ENCODE results near the gene SH3GL1.

SH3GL1 gene, protein sequence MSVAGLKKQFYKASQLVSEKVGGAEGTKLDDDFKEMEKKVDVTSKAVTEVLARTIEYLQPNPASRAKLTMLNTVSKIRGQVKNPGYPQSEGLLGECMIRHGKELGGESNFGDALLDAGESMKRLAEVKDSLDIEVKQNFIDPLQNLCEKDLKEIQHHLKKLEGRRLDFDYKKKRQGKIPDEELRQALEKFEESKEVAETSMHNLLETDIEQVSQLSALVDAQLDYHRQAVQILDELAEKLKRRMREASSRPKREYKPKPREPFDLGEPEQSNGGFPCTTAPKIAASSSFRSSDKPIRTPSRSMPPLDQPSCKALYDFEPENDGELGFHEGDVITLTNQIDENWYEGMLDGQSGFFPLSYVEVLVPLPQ

DNA sequence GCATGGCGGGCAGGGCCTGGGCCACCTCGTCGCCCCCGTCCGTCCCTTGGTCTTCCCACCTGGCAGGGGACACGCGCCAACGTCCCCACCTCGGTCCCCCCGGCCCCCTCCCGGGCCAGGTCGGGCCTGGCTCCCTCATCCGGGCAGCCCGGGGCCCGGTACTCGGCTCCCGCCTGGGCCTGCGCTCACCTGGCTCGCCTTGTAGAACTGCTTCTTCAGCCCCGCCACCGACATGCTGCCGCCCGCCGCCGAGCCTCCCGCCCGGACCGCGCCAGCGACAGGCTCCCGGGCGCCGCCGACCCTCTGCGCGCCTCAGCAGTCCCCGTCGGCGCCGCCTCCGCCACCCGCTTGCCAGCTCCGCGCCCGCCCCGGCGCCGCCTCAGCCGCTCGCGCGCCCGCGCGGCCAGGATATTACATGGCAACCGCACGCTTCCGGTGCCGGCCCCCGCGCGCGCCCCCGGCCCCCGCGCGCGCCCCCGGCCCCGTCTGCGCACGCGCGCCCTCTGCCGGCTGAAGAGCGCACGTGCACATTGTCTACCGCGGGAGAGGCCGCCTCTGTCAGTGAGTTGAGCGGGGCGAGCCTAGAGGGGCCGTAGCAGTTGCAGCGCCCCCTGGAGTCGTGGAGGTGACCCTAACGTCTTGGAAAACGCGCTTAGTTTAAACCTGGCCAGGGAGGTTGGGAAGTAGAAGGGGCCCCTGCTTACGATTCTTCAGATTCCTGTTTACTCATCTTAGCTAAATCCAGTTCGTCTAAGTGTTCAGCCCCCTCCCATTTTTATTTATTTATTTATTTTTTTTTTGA lies at the start of gene SH3GL1:
Gene SH3GL1, minus strand, starts transcription at position 413 of the 802 bp plus-strand sequence. Its CDS starts 179 bp downstream, at position 234.
- TF ChIP-seq, protein P1, sequence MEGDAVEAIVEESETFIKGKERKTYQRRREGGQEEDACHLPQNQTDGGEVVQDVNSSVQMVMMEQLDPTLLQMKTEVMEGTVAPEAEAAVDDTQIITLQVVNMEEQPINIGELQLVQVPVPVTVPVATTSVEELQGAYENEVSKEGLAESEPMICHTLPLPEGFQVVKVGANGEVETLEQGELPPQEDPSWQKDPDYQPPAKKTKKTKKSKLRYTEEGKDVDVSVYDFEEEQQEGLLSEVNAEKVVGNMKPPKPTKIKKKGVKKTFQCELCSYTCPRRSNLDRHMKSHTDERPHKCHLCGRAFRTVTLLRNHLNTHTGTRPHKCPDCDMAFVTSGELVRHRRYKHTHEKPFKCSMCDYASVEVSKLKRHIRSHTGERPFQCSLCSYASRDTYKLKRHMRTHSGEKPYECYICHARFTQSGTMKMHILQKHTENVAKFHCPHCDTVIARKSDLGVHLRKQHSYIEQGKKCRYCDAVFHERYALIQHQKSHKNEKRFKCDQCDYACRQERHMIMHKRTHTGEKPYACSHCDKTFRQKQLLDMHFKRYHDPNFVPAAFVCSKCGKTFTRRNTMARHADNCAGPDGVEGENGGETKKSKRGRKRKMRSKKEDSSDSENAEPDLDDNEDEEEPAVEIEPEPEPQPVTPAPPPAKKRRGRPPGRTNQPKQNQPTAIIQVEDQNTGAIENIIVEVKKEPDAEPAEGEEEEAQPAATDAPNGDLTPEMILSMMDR (IDR thresholded peaks at IDR 0.05; ENCODE audit: insufficient read depth, missing control alignments): peak; percentile 95
- DNase-seq (ENCODE audit: insufficient read length, low spot score) (no peak), FAIRE-seq (no peak)

DNA sequence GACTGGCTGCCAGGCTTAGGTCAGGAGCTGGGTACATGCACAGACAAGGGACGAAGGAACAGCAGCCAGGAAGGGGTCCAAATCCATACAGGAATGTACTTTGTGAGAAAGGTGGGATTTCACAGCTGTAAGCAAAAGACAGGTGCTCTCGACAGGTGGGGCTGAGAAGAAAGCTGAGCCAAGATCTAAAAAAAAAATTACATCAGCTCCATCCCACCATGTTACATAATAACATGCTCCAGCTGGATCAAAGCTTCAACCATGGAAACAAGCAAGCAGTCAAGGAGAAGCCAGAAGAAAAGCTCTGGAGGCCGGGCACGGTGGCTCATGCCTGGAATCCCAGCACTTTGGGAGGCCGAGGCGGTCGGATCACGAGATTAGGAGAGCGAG lies 49.3 kb upstream of the SH3GL1 start:
- no peak for DNase-seq (ENCODE audit: insufficient read length, low spot score)
- TF ChIP-seq, protein P1 (IDR thresholded peaks at IDR 0.05; ENCODE audit: insufficient read depth, missing control alignments): no peak
- no peak for FAIRE-seq

DNA sequence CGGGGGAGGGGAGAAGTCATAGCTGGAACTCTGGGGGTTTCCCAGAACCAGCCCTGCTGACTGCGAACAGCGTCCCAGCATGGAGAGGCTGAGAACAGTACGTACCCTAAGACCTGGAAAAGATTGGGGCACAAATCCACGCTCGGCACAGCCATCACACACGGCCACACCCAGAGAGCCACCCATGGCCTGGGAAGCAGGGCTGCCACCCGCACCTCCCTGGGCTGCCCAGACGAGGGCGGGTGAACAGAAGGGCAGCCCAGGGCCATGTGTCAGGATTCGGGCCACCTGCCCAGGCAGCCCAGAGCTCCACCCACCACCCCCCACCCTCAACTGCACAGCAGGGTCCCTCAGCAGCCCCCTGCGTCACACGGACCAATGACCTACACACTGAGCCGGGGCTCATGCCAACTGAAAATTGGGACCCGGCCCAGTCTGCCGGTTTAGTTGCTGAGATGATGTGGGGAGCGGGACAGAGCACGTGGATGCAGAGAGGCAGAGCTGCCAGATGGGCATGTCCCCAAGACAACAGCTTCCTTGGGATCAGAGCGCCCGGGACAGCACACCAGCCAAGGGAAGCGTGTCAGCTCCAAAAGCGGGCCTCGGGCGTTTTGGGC lies 48.8 kb upstream of the SH3GL1 start:
- TF ChIP-seq, protein P1 (IDR thresholded peaks at IDR 0.05; ENCODE audit: insufficient read depth, missing control alignments): no peak
- FAIRE-seq (no peak), DNase-seq (ENCODE audit: insufficient read length, low spot score) (no peak)

DNA sequence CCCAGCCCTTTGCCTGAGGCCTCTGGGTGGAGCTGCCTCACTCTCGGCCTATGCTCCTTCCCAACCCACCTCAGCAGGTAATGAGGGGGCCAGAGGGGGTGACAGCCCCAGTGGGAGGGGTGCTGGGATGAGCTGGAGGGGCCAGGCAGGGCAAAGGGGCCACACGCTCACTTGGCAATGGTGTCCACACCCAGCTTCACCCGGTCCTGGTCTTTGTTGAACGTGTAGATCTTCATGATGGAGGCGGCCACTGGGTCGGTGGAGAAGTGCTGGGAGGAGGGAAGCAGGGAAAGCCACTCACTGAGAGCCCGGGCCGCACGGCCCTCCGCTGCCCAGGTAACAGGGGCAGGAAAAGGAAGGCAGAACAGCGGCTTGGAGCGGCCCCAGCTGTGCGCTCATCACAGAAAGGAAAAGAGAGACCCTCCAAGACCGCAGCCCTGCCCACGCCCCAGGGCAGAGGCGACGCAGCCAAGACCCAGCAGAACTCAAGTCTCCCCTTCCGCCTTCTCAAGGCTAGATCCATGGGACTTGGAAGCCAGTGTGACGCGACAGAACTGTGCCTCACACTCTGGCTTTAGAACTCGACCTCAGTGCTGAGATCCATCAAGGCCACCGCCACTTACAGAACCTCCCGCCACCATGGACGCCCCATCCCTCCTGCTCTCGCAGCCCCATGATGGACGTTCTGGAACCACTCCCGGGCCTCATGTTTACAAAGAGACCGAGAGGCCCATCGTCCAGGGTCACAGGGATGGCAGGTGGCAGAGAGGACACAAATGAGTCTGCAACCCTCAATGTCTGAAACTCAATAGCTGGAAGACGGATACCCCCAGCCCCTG lies 48.0 kb upstream of the SH3GL1 start:
- TF ChIP-seq, protein P1 (IDR thresholded peaks at IDR 0.05; ENCODE audit: insufficient read depth, missing control alignments): no peak
- no peak for DNase-seq (ENCODE audit: insufficient read length, low spot score)
- FAIRE-seq: no peak

DNA sequence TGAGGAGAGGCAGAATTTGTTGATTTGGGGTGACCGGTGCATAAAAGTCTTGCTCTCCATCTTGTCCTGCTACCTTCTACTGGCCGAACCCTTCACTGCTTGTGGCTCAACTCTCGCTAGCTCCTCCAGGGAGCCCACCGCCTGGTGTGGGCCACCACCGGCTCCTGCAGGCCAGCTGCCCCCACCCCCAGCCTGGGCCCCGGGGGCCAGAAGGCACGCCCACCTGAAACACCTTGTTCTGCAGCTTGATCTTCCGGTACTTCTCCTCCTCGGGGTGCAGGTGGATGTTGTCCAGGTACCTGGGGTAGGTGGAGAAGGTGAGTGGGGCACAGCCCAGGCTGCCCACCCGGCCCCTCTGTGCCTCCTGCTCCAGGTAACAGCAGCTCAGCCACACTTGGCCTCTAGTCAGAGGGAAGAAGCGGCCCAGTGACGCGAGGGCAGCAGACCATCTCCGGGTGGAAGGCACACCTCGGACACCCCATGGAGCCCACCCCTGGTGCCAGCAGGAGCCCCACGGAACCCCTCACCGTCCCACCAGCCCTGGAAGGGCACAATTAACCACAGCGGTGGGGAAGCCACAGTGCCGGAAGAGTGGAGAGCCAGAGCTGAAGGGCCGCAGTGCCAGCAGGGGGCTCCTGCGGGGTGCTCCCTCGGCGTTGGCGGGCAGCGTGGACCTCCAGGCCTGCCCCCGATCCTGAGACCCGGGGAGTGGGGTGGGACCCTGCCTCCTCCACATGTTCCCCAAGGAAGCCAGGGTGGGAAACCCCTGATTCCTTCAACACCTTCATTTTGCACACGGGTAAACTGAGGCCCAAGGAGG lies 47.2 kb upstream of the SH3GL1 start:
- DNase-seq (ENCODE audit: insufficient read length, low spot score) (no peak), FAIRE-seq (no peak)
- TF ChIP-seq, protein P1 (IDR thresholded peaks at IDR 0.05; ENCODE audit: insufficient read depth, missing control alignments): no peak

DNA sequence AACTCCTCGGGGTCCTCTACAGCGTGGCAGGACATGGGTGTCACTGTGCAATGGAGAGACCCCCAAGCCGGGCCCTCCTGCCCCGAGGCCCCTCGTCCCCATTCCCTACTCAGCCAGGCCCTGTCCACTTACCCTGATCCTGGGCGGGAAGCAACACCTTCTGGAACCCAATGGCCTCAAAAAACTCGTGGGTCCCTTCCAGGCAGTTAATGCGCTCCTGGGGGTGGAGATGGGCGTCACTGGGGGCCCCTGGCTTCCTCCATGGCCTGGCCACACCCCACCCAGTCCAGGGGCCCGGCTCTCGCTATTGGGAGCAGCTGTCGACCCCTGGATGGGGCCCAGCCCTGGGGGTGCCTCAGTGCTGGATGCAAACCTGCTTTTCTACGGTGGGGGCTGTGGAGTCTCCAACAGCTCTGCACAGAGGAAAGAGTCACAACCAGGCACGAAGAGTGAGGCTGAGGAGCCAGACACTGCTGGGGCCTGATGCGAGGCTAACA lies 46.4 kb upstream of the SH3GL1 start:
- FAIRE-seq: no peak
- TF ChIP-seq, protein P1 (IDR thresholded peaks at IDR 0.05; ENCODE audit: insufficient read depth, missing control alignments): no peak
- DNase-seq (ENCODE audit: insufficient read length, low spot score): no peak

Measured in D721Med (cell line).